Femur (tissue), 1 donor: Measurements from ENCODE around the gene VIT.

Experiments used
- DNase-seq: peaks from one replicate; pipeline ENCODE4 v3.0.0-alpha.2; 2017

Gene VIT

GRCh38 chr2:36771671-36772070 is 75.2 kb downstream of the VIT start:
- DNase-seq = no peak

GRCh38 chr2:36773947-36774346 is 77.4 kb downstream of the VIT start:
- DNase-seq = no peak

- no peak for DNase-seq
Observed at GRCh38 chr2:36775261-36775660, 78.8 kb downstream of the VIT start.

GRCh38 chr2:36775806-36776205 is 79.3 kb downstream of the VIT start:
- DNase-seq = no peak

GRCh38 chr2:36777272-36777671 is 80.8 kb downstream of the VIT start:
- DNase-seq = no peak

GRCh38 chr2:36777788-36778187 is 81.3 kb downstream of the VIT start:
- DNase-seq = no peak

- DNase-seq = no peak
Observed at GRCh38 chr2:36779462-36779861, 83.0 kb downstream of the VIT start.

- no peak for DNase-seq
Observed at GRCh38 chr2:36780231-36780839, 83.8 kb downstream of the VIT start.

- DNase-seq = peak; percentile 60
Observed at GRCh38 chr2:36781907-36782720, 85.6 kb downstream of the VIT start.

- peak; percentile 45 for DNase-seq
Observed at GRCh38 chr2:36783246-36783645, 86.7 kb downstream of the VIT start.

GRCh38 chr2:36785179-36785795 is 88.8 kb downstream of the VIT start:
- peak; percentile 81 for DNase-seq

GRCh38 chr2:36789181-36789804 is 92.8 kb downstream of the VIT start:
- no peak for DNase-seq

- DNase-seq = no peak
Observed at GRCh38 chr2:36792951-36793350, 96.4 kb downstream of the VIT start.

GRCh38 chr2:36797324-36798070 is 101.0 kb downstream of the VIT start:
- no peak for DNase-seq

GRCh38 chr2:36798724-36799123 is 102.2 kb downstream of the VIT start:
- no peak for DNase-seq

- no peak for DNase-seq
Observed at GRCh38 chr2:36800381-36800780, 103.9 kb downstream of the VIT start.

- no peak for DNase-seq
Observed at GRCh38 chr2:36801088-36801487, 104.6 kb downstream of the VIT start.

GRCh38 chr2:36802952-36803351 is 106.4 kb downstream of the VIT start:
- no peak for DNase-seq

GRCh38 chr2:36805635-36806224 is 109.2 kb downstream of the VIT start:
- DNase-seq = peak; percentile 36

GRCh38 chr2:36807223-36807886 is 110.8 kb downstream of the VIT start:
- no peak for DNase-seq

GRCh38 chr2:36808386-36809068 is 112.0 kb downstream of the VIT start:
- DNase-seq = no peak
